Spleen (tissue), 7 donors: Measurements from ENCODE around the gene SEPTIN2.

Source experiments
- CTCF ChIP-seq, 11 experiments: fragments of 200-600 bp in 7 of 11; fragments of 450-650 bp in 4 of 11; sonication (generic) in 4 of 11; IDR thresholded peaks in 8 of 11; conservative IDR thresholded peaks in 3 of 11; 1 replicate in 7 of 11; 2 replicates in 4 of 11; pipeline versions ENCODE4 v1.4.0 to v1.8.0; 2016 to 2021; ENCODE audit warnings: antibody characterized with exemption in 11 of 11, inconsistent platforms in 4 of 11, mild to moderate bottlenecking in 1 of 11
- POLR2A ChIP-seq, 3 donors: fragments of 450-650 bp; IDR thresholded peaks; one replicate each; pipeline ENCODE4 v1.5.1; 2017; ENCODE audit warnings: antibody characterized with exemption in 3 of 3, mild to moderate bottlenecking in 1 of 3
- donor health status: DM: no; HTN: no; CAD: no; lungs with moderate emphysema.
- donor health status: DM: no; HTN: no; CAD: no.
- donor health status: DM: no; HTN: no; CAD: no.

- TF ChIP-seq CTCF (IDR thresholded peaks at IDR 0.05 in 8 of 11, conservative IDR thresholded peaks at IDR 0.05 in 3 of 11) = no peak
- no peak for TF ChIP-seq POLR2A (IDR thresholded peaks at IDR 0.05)
Measured at GRCh38 chr2:241313543-241314095, 2.1 kb upstream of the SEPTIN2 start.
